ENCODE data around the gene MYO16.

Gene MYO16

GRCh38 chr13:108957369-108958012 is 328.1 kb downstream of the MYO16 start:
- no peaks in the 10 kb centered on the region for H3K9me3 ChIP-seq (ENCODE audit: insufficient read depth, low read length)
- H3K4me1 ChIP-seq (ENCODE audit: insufficient read depth, insufficient read length) = no peaks in the 10 kb centered on the region
- no peak overlapping the region for H3K4me3 ChIP-seq (ENCODE audit: insufficient read length, low read depth)
- no peaks in the 10 kb centered on the region for H3K27me3 ChIP-seq (ENCODE audit: insufficient read depth, insufficient read length)
- no peaks in the 10 kb centered on the region for H3K36me3 ChIP-seq (ENCODE audit: insufficient read depth, insufficient read length, low read length)
- no peak overlapping the region for H3K9ac ChIP-seq (ENCODE audit: insufficient read length, low read depth)
- no peak for TF ChIP-seq YY1 (IDR thresholded peaks at IDR 0.05; ENCODE audit: insufficient read depth, insufficient read length)
- no peak for TF ChIP-seq ZNF274 (IDR thresholded peaks at IDR 0.05; ENCODE audit: low read depth, low read length)
- no peak for TF ChIP-seq SUZ12 (IDR thresholded peaks at IDR 0.05; ENCODE audit: extremely low read depth, insufficient read depth, insufficient read length)
- no peak for DNase-seq (ENCODE audit: low read depth, low spot score)

- no peak for TF ChIP-seq YY1 (IDR thresholded peaks at IDR 0.05; ENCODE audit: insufficient read depth, insufficient read length)
- TF ChIP-seq ZNF274 (IDR thresholded peaks at IDR 0.05; ENCODE audit: low read depth, low read length) = no peak
- no peak for TF ChIP-seq SUZ12 (IDR thresholded peaks at IDR 0.05; ENCODE audit: extremely low read depth, insufficient read depth, insufficient read length)
- Histone ChIP-seq H3K4me3 (ENCODE audit: insufficient read length, low read depth) (no peak overlapping the region), H3K4me1 (ENCODE audit: insufficient read depth, insufficient read length) (no peaks in the 10 kb centered on the region), H3K9ac (ENCODE audit: insufficient read length, low read depth) (no peak overlapping the region), H3K36me3 (ENCODE audit: insufficient read depth, insufficient read length, low read length) (no peaks in the 10 kb centered on the region), H3K9me3 (ENCODE audit: insufficient read depth, low read length) (no peaks in the 10 kb centered on the region), H3K27me3 (ENCODE audit: insufficient read depth, insufficient read length) (no peaks in the 10 kb centered on the region)
- DNase-seq (ENCODE audit: low read depth, low spot score) = no peak
These were observed 328.6 kb downstream of the MYO16 start for GRCh38 chr13:108958013-108958376.

- H3K27me3 ChIP-seq (ENCODE audit: insufficient read depth, insufficient read length) = no peaks in the 10 kb centered on the region
- H3K9ac ChIP-seq (ENCODE audit: insufficient read length, low read depth) = no peak overlapping the region
- no peaks in the 10 kb centered on the region for H3K9me3 ChIP-seq (ENCODE audit: insufficient read depth, low read length)
- TF ChIP-seq ZNF274 (IDR thresholded peaks at IDR 0.05; ENCODE audit: low read depth, low read length) (no peak), YY1 (IDR thresholded peaks at IDR 0.05; ENCODE audit: insufficient read depth, insufficient read length) (no peak), SUZ12 (IDR thresholded peaks at IDR 0.05; ENCODE audit: extremely low read depth, insufficient read depth, insufficient read length) (no peak)
- no peaks in the 10 kb centered on the region for H3K36me3 ChIP-seq (ENCODE audit: insufficient read depth, insufficient read length, low read length)
- H3K4me1 ChIP-seq (ENCODE audit: insufficient read depth, insufficient read length) = no peaks in the 10 kb centered on the region
- H3K4me3 ChIP-seq (ENCODE audit: insufficient read length, low read depth) = no peak overlapping the region
- DNase-seq (ENCODE audit: low read depth, low spot score) = no peak
These were observed 329.8 kb downstream of the MYO16 start for GRCh38 chr13:108959234-108959633.

GRCh38 chr13:108960006-108960405 is 330.6 kb downstream of the MYO16 start:
- no peak for DNase-seq (ENCODE audit: low read depth, low spot score)
- Histone ChIP-seq H3K9ac (ENCODE audit: insufficient read length, low read depth) (no peak overlapping the region), H3K4me1 (ENCODE audit: insufficient read depth, insufficient read length) (no peaks in the 10 kb centered on the region), H3K9me3 (ENCODE audit: insufficient read depth, low read length) (no peaks in the 10 kb centered on the region), H3K4me3 (ENCODE audit: insufficient read length, low read depth) (no peak overlapping the region), H3K27me3 (ENCODE audit: insufficient read depth, insufficient read length) (no peaks in the 10 kb centered on the region), H3K36me3 (ENCODE audit: insufficient read depth, insufficient read length, low read length) (no peaks in the 10 kb centered on the region)
- TF ChIP-seq SUZ12 (IDR thresholded peaks at IDR 0.05; ENCODE audit: extremely low read depth, insufficient read depth, insufficient read length) (no peak), YY1 (IDR thresholded peaks at IDR 0.05; ENCODE audit: insufficient read depth, insufficient read length) (no peak), ZNF274 (IDR thresholded peaks at IDR 0.05; ENCODE audit: low read depth, low read length) (no peak)

GRCh38 chr13:108961542-108962125 is 332.2 kb downstream of the MYO16 start:
- H3K9ac ChIP-seq (ENCODE audit: insufficient read length, low read depth) = no peak overlapping the region
- no peaks in the 10 kb centered on the region for H3K36me3 ChIP-seq (ENCODE audit: insufficient read depth, insufficient read length, low read length)
- H3K4me1 ChIP-seq (ENCODE audit: insufficient read depth, insufficient read length) = no peaks in the 10 kb centered on the region
- no peaks in the 10 kb centered on the region for H3K27me3 ChIP-seq (ENCODE audit: insufficient read depth, insufficient read length)
- DNase-seq (ENCODE audit: low read depth, low spot score) = peak; percentile 20
- H3K9me3 ChIP-seq (ENCODE audit: insufficient read depth, low read length) = no peaks in the 10 kb centered on the region
- H3K4me3 ChIP-seq (ENCODE audit: insufficient read length, low read depth) = no peak overlapping the region
- TF ChIP-seq SUZ12 (IDR thresholded peaks at IDR 0.05; ENCODE audit: extremely low read depth, insufficient read depth, insufficient read length) (no peak), YY1 (IDR thresholded peaks at IDR 0.05; ENCODE audit: insufficient read depth, insufficient read length) (no peak), ZNF274 (IDR thresholded peaks at IDR 0.05; ENCODE audit: low read depth, low read length) (no peak)

GRCh38 chr13:108962654-108963053 is 333.2 kb downstream of the MYO16 start:
- H3K4me1 ChIP-seq (ENCODE audit: insufficient read depth, insufficient read length) = no peaks in the 10 kb centered on the region
- TF ChIP-seq SUZ12 (IDR thresholded peaks at IDR 0.05; ENCODE audit: extremely low read depth, insufficient read depth, insufficient read length) (no peak), ZNF274 (IDR thresholded peaks at IDR 0.05; ENCODE audit: low read depth, low read length) (no peak)
- H3K27me3 ChIP-seq (ENCODE audit: insufficient read depth, insufficient read length) = no peaks in the 10 kb centered on the region
- H3K36me3 ChIP-seq (ENCODE audit: insufficient read depth, insufficient read length, low read length) = no peaks in the 10 kb centered on the region
- no peak overlapping the region for H3K4me3 ChIP-seq (ENCODE audit: insufficient read length, low read depth)
- H3K9ac ChIP-seq (ENCODE audit: insufficient read length, low read depth) = no peak overlapping the region
- H3K9me3 ChIP-seq (ENCODE audit: insufficient read depth, low read length) = no peaks in the 10 kb centered on the region
- no peak for DNase-seq (ENCODE audit: low read depth, low spot score)

- TF ChIP-seq ZNF274 (IDR thresholded peaks at IDR 0.05; ENCODE audit: low read depth, low read length) (no peak), YY1 (IDR thresholded peaks at IDR 0.05; ENCODE audit: insufficient read depth, insufficient read length) (no peak), SUZ12 (IDR thresholded peaks at IDR 0.05; ENCODE audit: extremely low read depth, insufficient read depth, insufficient read length) (no peak)
- DNase-seq (ENCODE audit: low read depth, low spot score) = no peak
- H3K9ac ChIP-seq (ENCODE audit: insufficient read length, low read depth) = no peak overlapping the region
- H3K27me3 ChIP-seq (ENCODE audit: insufficient read depth, insufficient read length) = no peaks in the 10 kb centered on the region
- no peaks in the 10 kb centered on the region for H3K9me3 ChIP-seq (ENCODE audit: insufficient read depth, low read length)
- H3K36me3 ChIP-seq (ENCODE audit: insufficient read depth, insufficient read length, low read length) = no peaks in the 10 kb centered on the region
- no peaks in the 10 kb centered on the region for H3K4me1 ChIP-seq (ENCODE audit: insufficient read depth, insufficient read length)
- H3K4me3 ChIP-seq (ENCODE audit: insufficient read length, low read depth) = no peak overlapping the region
These were observed 333.9 kb downstream of the MYO16 start for GRCh38 chr13:108963276-108963810.
